GM19351 (cell line): ENCODE data around the gene HNRNPH1.
A peak's percentile ranks its signal among the peaks of the same experiment; 100 is the strongest.
"Not testable (repeated sequence)": the region's sequence is repeated elsewhere in the genome, so short reads cannot be mapped to it uniquely, and the experiment has no call there.

Source experiments
- ATAC-seq: cut with Tn5 transposase; IDR thresholded peaks from one replicate; pipeline ENCODE4 v1.9.1; 2021; ENCODE audit warnings: mild to moderate bottlenecking, moderate library complexity; ENCODE audit not compliant: unreplicated experiment

The HNRNPH1 gene

DNA sequence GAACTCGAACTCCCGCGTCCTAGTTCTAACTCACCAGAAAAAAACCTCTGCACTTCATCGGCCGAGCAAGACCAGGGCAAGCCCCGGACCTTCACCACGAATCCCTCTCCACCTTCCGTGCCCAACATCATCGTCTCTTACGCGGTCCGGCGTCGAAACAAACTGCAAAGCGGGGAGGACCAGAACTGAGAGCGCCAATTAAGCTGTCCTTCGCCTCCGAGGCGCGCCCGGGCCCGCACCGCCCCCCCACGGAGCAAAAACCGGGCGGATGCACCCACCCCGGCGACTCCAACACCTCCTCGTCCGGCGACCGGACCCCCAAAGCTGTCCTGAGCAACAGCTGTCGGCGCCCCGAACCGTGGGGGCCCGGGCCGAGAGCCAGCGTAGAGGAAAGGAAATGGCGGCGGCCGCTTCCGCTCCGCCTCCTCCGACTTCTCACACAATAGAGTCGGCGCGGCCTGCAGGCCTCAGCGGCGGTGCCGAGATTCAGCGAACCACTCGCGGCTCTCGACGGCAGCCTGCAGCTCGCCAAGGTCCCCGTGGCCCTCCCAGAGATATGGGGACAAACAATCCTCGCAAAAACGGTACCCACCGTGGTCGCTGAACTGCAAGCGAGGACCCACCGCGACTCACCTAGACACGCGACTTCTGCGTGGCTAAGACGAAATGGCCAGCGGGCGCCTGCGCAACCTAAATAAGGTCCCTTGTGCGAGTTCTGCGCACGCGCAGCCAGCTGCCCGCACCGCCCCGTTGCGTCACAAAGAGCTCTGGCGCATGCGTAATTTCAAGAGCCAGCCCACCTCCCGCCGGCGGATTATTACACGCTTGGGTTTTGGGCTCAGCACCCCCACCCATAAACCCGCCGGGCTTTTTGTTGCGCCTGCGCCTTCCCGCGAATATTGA lies at the start of gene HNRNPH1:
HNRNPH1 (minus strand) TSS at position 669 of the 903 bp plus-strand sequence; CDS start at position 131, 538 bp downstream.
- peak; percentile 68 for ATAC-seq

- ATAC-seq: peak; percentile 79
These were observed 44.9 kb upstream of the HNRNPH1 start for GRCh38 chr5:179668391-179668790.

- not testable (repeated sequence) for ATAC-seq
These were observed 38.2 kb upstream of the HNRNPH1 start for GRCh38 chr5:179661647-179662046.

DNA sequence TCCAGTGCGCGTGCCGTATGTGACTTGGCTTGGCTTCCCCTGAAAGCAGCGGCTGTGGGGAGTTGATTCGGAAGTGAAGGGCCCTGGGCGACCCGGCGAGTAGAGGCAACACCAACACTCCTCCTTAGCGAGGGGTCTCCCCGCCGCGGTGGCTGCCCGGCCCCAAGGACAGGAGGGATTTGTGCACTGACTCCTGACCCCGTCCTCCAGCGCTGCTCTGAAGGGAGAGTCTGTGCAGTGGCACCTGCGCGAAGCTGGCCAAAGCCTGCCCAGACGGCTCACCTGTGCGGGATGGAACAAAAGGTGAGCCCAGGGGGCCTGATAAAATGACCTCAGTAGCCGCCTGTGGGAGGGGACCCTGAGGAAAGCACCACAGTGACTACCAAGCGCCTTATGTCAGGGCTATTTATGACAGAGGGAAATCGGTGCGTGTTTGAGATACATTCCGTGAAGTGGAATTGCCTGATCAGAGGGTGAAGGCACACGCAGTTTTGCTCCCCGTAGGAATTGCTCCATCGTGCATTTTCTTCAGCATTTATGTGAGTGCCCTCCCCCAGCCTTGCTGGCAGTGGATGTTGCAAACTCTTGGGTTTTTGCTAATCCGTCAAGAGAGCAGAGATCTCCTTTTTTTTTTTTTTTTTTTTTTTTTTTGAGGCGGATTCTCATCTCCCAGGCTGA lies 34.8 kb upstream of the HNRNPH1 start:
- peak; percentile 68 for ATAC-seq

DNA sequence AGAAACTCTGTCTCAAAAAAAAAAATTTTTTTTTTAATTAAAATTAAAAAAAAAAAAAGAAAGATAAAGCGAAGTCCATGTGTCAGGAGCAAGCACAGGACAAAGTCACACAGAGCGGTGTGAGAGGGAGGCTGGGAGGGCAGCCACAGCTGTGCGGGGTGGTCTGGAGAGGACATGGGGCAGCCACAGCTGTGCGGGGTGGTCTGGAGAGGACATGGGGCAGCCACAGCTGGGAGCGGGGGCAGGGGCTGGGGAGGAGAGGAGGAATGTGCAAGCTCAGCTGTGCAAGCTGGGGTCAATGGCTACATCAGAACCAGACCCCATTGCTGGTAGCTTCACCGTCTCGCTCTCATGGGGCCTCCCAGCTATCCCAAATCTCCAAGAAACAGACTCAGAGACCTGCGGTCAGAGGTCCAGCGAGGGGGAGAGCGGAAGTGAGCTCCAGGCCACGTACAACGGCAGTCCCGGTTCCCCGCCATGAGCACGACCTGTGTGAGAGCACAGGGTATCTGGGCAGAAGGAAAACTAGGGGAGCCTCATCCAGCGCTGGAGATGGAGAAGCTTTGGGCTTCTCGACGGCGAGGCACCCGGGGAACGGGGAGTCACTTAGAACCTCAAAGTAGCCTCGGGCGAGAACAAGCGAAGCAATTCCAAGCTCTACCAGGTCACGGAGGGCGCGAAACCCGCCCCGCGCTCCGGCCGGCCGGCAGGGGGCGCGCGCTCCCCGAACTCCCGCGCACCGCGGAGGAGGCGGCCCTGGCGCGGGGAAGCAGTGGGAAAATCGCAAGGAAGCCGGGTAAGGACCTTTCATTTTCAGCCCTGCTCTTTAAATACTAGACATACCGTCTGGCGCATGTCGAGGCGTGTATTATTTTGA lies 34.1 kb upstream of the HNRNPH1 start:
- peak; percentile 85 for ATAC-seq

- not testable (repeated sequence) for ATAC-seq
These were observed 29.7 kb upstream of the HNRNPH1 start for GRCh38 chr5:179653135-179653534.

DNA sequence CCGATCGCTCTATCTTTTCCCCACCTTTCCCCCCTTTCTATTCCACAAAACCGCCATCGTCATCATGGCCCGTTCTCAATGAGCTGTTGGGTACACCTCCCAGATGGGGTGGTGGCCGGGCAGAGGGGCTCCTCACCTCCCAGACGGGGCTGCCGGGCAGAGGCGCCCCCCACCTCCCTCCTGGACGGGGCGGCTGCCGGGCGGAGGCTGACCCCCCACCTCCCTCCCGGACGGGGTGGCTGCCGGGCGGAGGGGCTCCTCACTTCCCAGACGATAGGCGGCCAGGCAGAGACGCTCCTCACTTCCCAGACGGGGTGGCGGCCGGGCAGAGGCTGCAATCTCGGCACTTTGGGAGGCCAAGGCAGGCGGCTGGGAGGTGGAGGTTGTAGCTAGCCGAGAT lies 26.8 kb upstream of the HNRNPH1 start:
- not testable (repeated sequence) for ATAC-seq

DNA sequence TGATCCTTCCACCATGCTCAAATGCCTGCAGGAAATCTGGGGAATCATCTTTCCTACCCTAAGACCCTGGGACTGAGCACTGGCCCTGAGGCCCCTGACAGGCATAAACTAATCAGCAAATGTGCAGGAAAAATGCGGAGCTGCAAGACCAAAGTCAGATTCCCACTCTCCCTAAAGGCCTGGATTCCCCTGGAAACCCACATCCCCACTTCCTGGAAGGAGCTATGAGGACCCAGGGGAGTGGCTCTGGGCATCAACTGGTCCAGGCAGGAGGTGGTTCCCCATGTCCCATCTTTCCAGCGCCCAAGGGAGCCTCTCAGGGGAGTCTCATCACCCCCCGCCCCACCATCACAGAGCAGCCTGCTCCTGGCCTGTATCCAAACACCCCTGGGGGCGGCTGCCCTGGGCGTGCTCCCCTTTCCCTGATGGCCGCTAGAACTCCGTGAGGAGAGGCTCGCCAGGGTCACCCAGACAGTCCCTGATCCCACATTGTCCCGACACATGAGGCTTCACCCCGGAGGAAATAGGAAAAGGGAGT lies 25.8 kb upstream of the HNRNPH1 start:
- not testable (repeated sequence) for ATAC-seq

- no peak for ATAC-seq
These were observed 24.9 kb upstream of the HNRNPH1 start for GRCh38 chr5:179648410-179648809.

- not testable (repeated sequence) for ATAC-seq
These were observed 21.3 kb upstream of the HNRNPH1 start for GRCh38 chr5:179644766-179645165.

- ATAC-seq: not testable (repeated sequence)
These were observed 19.9 kb upstream of the HNRNPH1 start for GRCh38 chr5:179643141-179643920.

- not testable (repeated sequence) for ATAC-seq
These were observed 19.2 kb upstream of the HNRNPH1 start for GRCh38 chr5:179642626-179643025.

GRCh38 chr5:179641745-179642144 lies 18.3 kb upstream of the HNRNPH1 start:
- ATAC-seq: not testable (repeated sequence)

- ATAC-seq: not testable (repeated sequence)
These were observed 15.8 kb upstream of the HNRNPH1 start for GRCh38 chr5:179639296-179639695.

- ATAC-seq: peak; percentile 89
These were observed 11.1 kb upstream of the HNRNPH1 start for GRCh38 chr5:179634370-179635172.

DNA sequence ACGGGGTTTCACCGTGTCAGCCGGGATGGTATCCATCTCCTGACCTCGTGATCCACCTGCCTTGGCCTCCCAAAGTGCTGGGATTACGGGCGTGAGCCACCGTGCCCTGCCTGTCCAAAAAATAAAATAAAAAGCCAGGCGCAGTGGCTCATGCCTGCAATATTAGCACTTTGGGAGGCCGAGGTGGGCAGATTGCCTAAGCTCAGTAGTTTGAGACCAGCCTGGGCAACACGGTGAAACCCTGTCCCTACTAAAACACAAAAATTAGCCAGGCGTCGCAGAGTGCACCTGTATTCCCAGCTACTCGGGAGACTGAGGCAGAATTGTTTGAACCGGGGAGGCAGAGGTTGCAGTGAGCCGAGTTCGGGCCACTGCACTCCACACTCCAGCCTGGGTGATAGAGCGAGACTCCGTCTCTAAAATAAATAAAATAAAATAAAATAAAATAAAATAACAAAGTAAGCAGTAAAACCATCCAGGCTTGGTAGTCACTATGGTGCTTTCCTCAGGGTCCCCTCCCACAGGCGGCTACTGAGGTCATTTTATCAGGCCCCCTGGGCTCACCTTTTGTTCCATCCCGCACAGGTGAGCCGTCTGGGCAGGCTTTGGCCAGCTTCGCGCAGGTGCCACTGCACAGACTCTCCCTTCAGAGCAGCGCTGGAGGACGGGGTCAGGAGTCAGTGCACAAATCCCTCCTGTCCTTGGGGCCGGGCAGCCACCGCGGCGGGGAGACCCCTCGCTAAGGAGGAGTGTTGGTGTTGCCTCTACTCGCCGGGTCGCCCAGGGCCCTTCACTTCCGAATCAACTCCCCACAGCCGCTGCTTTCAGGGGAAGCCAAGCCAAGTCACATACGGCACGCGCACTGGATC lies 10.3 kb upstream of the HNRNPH1 start:
- ATAC-seq: peak; percentile 56

GRCh38 chr5:179624841-179625271 lies 1.4 kb upstream of the HNRNPH1 start:
- no peak for ATAC-seq
